Raji (cell line): ENCODE data around the gene NME7.

Source experiments
- POLR2A ChIP-seq: IDR thresholded peaks from 2 replicates; pipeline ENCODE4 v1.6.1; 2011; ENCODE audit warnings: low read depth, low read length, control low read depth; ENCODE audit not compliant: insufficient read depth

Gene NME7

GRCh38 chr1:169367686-169368405, at the start of gene NME7, which contains the start of gene BLZF1:
NME7 (minus strand) TSS chr1:169367797; CDS start chr1:169367710, 87 bp downstream.
BLZF1 (plus strand) TSS chr1:169368195; CDS start chr1:169369523, 1,328 bp downstream.
- peak; percentile 33; the same call in 1 of the 2 replicates for TF ChIP-seq POLR2A

GRCh38 chr1:169414952-169415351, 47.4 kb upstream of the NME7 start:
- no peak for TF ChIP-seq POLR2A

- TF ChIP-seq POLR2A = no peak
Observed at GRCh38 chr1:169395955-169396354, 28.4 kb upstream of the NME7 start.

- TF ChIP-seq POLR2A = no peak
Observed at GRCh38 chr1:169392406-169392805, 24.8 kb upstream of the NME7 start.

GRCh38 chr1:169390303-169390702, 22.7 kb upstream of the NME7 start:
- TF ChIP-seq POLR2A = no peak

- TF ChIP-seq POLR2A = no peak
Observed at GRCh38 chr1:169387399-169387798, 19.8 kb upstream of the NME7 start.

- TF ChIP-seq POLR2A = no peak
Observed at GRCh38 chr1:169383449-169383848, 15.9 kb upstream of the NME7 start.

DNA sequence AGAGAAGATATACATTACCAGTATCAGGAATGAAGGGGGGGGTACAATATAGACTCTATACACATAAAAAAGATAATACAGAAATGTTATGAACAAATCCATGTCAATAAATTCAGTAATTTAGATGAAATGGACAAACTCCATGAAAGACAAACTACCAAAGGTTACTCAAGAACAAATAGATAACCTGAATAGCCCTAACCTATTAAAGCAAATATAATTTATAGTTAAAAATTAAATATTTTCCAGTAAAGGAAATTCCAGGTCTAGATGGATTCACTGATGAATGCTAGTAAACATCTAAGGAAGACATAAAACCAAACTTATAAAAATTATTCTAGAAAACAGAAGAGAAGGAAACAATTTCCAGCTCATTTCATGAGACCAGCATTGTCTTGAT, 13.6 kb upstream of the NME7 start:
- TF ChIP-seq POLR2A = no peak

GRCh38 chr1:169371404-169371803, 3.8 kb upstream of the NME7 start:
- TF ChIP-seq POLR2A = no peak

- TF ChIP-seq POLR2A = no peak
Observed at GRCh38 chr1:169368406-169368769, 791 bp upstream of the NME7 start.

DNA sequence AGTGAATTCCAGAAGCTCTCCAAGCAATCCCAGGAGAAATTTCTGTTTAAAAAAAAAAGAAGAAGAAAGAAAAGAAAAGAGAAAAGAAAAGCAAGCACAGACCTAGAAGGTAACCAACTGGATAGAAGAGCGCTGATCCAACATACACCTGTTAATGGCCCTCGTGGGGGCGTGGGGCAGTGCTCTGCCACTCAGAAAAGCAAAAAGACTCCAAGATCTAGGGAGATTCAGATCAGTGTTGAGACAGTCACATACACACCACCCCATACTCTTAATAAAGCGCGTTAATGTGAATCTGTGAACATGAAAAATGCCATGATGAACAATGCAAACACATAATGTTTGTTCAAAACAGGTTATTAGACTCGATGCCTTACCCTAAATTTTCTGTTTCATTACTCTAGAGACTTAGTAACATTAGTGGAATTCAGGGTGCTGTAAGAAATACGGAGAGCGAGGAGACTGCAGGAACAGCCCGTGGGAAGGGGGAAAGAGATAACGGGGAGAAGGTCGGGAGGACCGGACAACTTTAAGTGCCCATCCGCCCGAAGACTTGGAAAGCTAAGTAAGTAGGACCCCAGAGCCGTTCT, 406 bp downstream of the NME7 start:
- TF ChIP-seq POLR2A = no peak

- no peak for TF ChIP-seq POLR2A
Observed at GRCh38 chr1:169364948-169365347, 2.6 kb downstream of the NME7 start.

DNA sequence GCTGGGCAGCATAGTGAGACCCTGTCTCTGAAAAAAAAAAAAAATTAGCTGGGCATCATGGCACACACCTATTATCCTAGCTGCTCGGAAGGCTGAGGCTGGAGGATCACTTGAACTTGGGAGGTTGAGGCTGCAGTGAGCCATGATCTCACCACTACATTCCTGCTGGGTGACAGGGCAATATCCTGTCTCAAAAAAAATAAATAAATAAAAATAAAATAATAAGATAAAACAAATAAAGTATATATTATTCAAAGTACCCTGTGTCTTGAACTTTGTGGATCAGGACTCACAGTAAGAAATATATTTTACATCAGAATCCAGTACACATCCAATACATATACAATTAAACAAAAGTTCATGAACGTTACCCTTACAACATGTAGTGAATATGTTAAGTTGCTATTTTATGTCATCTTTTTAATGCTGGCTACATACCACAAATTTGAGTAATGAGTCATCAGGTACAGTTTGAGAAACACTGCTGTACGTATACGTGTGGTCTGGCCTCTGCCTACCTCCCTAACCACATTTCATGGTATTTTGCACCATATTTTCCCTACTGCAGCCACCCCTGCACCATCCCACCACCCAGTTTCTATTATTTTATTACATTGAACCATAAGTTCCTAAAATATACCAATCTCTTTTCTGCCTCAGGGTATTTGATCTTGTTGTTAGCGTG, 4.4 kb downstream of the NME7 start:
- no peak for TF ChIP-seq POLR2A

GRCh38 chr1:169361281-169361680, 6.3 kb downstream of the NME7 start:
- no peak for TF ChIP-seq POLR2A

GRCh38 chr1:169360415-169360814, 7.2 kb downstream of the NME7 start:
- no peak for TF ChIP-seq POLR2A
